Adipose tissue (tissue), 3 donors: ENCODE data around the gene SIK3. TPM values are rescaled to one million over a fixed set of nuclear protein-coding genes. Genes with fewer than 3 reads are reported as not detected.
A peak's percentile ranks its signal among the peaks of the same experiment; 100 is the strongest.
"Not testable (repeated sequence)": the region's sequence is repeated elsewhere in the genome, so short reads cannot be mapped to it uniquely, and the experiment has no call there.

Experiments
- H3K27ac ChIP-seq: one replicate; pipeline ENCODE4 v1.5.1; 2013; ENCODE audit warnings: low read depth, low read length
- WGBS, 3 donors: extraction: QIAGEN DNeasy Blood & Tissue Kit; methylation state at CpG; one replicate each; pipeline ENCODE4 v1.1.7; 2013; 5-methylcytosine and 5-hydroxymethylcytosine counted together
- polyA plus RNA-seq, 3 donors: library from polyadenylated mRNA; stranded (reverse); fragments of 200-250 nt; gene quantifications; one replicate each; pipeline ENCODE4 v1.2.3, GENCODE V29; 2013
- donor health status: healthy with polysubstance abuse.
- donor health status: Bipolar disorder and iron deficiency.
- donor health status: healthy.

The SIK3 gene
- polyA plus RNA-seq, 3 donors, result 8.5 to 13.8 (median 11.2) TPM

GRCh38 chr11:117112939-117113338 is 14.7 kb upstream of the SIK3 start:
- WGBS, 3 donors, result 76 to 81% (median 77%) methylated on average over 1 of the region's 1 CpG

GRCh38 chr11:117112497-117112896 is 14.3 kb upstream of the SIK3 start:
- 37 to 77% (median 40%) methylated on average over 3 of the region's 3 CpGs for WGBS, 3 donors
- H3K27ac ChIP-seq, result not testable (repeated sequence)

More at GRCh38 chr11:117112939-117113338, 14.7 kb upstream of the SIK3 start:
- H3K27ac ChIP-seq, result not testable (repeated sequence)

DNA sequence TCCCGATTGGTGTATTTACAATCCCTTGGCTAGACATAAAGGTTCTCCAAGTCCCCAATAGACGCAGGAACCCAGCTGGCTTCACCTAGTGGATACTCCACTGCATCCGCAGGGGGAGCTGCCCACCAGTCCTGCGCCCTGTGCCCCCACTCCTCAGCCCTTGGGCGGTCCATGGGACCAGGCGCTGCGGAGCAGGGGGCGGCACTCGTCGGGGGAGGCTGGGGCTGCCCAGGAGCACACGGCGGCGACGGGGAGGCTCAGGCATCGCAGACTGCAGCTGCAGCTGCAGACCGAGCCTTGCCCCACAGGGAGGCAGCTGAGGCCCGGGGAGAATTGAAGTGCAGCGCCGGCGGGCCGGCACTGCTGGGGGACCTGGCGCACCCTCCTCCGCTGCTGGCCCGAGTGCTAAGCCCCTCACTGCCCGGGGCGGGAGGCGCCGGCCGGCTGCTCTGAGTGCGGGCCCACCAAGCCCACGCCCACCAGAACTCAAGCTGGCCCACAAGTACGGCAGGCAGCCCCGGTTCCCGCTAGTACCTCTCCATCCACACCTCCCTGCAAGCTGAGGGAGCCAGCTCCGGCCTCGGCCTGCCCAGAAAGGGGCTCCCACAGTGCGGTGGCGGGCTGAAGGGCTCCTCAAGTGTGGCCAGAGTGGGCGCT is 12.2 kb upstream of the SIK3 start:
- 94 to 96% (median 95%) methylated on average over 29 to 39 of the region's 39 CpGs for WGBS, 3 donors
- H3K27ac ChIP-seq, result no peak overlapping the region

- WGBS, 3 donors, result 56 to 67% (median 66%) methylated on average over 5 of the region's 5 CpGs
These were observed 9.7 kb upstream of the SIK3 start for GRCh38 chr11:117107701-117108590.

GRCh38 chr11:117100556-117100955 is 2.3 kb upstream of the SIK3 start:
- 89 to 90% (median 90%) methylated on average over 3 of the region's 3 CpGs for WGBS, 3 donors
- no peak overlapping the region for H3K27ac ChIP-seq

More at GRCh38 chr11:117107701-117108590, 9.7 kb upstream of the SIK3 start:
- no peak overlapping the region for H3K27ac ChIP-seq

DNA sequence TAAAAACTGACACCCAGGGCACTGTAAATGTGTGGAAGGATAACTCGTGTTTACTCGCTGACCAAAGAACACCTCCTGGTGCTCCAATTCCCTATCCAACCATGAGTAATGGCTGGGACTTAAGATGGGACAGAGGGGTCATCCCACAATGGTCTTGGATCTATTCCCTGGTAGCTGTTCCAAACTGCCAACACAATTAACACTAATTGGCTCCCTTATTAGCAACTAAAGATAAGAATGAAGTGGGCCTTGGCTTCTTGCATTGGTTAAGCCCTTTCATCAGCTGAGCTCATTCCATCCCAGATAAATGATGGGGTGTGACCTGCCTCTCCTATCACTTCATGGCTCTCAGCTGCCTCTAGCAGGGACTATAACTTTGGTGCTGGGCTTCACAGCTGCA is 1.5 kb upstream of the SIK3 start:
- 60 to 82% (median 75%) methylated on average over 2 of the region's 2 CpGs for WGBS, 3 donors
- no peak overlapping the region for H3K27ac ChIP-seq

DNA sequence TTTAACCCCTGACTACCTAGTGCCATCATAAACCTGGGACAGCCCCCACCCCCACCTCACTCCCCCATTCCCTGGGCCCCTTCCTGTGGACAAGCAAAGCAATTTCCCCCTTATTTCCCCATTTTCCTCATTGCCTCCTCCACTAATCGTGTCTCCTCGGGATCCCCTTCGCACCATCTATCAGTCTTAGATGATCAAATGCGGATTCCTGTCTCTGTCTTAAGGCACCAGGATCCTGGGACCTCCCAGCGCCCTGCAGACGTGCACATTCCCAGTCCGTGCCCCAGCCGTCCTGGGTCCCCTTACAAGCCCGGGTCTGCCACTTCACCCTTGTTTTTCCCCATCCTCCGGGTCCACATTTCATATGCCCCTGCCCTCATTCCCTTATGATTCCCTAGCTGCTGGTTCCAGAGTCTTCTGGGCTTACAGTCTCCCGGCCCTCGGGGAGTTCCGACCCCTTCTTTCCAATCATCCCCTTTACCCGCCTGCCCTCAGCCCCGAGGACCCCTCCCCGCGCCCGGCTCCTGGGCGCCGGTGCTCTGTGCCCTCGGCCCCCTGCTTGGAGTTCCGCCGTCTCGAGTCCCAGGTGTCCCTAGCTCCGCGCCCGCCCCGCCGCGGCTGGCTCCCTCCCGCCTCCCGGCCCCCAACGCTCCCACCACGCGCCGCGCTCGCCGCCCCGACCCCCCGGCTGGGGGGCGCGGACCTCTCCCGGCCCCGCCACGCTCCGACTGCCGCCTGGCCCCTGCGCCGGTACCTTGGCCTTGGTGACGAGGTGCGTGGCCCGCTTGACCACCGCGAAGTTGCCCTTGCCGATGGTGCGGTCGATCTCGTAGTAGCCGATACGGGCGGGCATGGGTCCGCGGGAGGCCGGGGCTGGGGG is 599 bp downstream of the SIK3 start:
- H3K27ac ChIP-seq, result peak overlapping the region; percentile 80
- 1 to 2% (median 1%) methylated on average over 44 to 65 of the region's 65 CpGs for WGBS, 3 donors

DNA sequence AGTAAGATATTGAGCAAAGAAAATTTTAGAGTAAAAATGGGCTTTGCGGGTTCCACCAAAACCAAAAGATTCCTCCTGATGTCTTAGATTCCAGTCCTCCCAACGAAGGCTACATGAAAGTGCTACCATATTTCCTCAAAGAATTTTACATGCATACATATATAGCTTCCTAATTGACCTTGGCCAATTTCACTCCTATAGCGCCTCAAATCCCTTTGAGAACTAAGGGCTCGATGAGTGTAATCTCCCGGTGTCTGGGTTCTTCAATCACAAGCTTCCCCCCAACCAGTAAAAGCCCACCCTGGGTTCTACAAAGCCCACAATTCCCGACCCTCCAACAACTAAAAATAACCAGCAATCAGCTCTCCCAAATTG is 1.2 kb downstream of the SIK3 start:
- 41 to 45% (median 44%) methylated on average over 6 of the region's 6 CpGs for WGBS, 3 donors
- no peak overlapping the region for H3K27ac ChIP-seq

- no peak overlapping the region for H3K27ac ChIP-seq
- 39 to 43% (median 39%) methylated on average over 6 of the region's 6 CpGs for WGBS, 3 donors
These were observed 1.8 kb downstream of the SIK3 start for GRCh38 chr11:117096201-117096991.

DNA sequence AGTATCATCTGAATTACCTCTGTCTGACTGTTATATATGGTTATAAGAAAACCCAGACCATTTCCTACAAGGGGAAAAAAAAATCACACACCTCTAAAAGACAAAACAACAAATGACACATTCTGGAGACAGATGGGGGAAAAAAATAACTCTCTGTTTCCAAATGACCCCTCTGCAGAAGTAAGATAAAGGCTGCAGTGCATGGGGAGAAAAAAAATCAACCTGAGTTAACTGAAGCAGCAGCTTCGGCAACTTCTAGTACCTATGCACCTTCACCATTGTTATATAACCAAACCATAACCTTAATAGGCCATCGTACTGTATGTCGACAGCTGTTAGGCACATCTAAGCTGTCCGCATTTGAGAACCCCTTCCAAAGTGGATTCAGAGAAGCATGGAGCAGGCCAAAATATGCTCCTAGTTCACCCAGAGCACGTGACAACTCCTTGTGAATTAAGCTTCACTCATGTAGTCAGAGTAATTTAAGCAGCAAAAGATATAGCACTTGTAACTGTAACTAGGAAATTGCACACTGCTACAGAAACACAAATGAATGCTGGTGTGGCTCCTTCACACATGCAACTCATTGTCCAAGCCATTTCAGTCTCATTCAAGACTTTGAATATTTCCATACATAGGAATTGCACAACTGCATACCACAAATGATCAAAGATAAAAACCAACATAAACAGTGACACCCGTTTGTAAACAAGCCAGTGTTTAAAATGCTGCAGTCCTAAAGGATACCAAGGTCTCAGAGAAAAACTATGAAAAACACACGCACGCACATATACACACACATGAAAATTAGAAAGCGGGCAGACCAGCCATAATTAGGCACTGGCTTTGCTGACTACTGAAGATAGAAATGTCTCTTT is 2.7 kb downstream of the SIK3 start:
- no peak overlapping the region for H3K27ac ChIP-seq
- WGBS, 3 donors, result 30 to 56% (median 54%) methylated on average over 9 of the region's 9 CpGs

DNA sequence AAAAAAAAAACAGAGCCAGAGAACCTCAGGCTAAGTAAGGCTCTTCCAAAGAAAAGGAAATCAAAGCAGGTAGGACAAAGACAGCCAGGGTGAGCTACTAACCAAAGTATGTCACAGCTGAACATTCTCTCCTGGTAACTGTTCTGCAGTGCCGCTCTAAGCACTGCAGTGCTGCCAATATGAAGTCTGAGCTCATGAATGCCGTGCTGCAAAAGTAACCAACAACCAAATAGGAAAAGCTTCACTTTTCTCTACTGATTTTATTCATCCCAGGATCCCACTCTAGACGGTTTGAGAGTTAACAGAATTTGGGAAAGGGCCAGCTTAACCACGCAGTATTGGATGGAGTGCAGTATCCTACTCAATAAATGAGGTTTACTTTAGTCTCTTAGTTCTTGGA is 3.5 kb downstream of the SIK3 start:
- no peak overlapping the region for H3K27ac ChIP-seq

DNA sequence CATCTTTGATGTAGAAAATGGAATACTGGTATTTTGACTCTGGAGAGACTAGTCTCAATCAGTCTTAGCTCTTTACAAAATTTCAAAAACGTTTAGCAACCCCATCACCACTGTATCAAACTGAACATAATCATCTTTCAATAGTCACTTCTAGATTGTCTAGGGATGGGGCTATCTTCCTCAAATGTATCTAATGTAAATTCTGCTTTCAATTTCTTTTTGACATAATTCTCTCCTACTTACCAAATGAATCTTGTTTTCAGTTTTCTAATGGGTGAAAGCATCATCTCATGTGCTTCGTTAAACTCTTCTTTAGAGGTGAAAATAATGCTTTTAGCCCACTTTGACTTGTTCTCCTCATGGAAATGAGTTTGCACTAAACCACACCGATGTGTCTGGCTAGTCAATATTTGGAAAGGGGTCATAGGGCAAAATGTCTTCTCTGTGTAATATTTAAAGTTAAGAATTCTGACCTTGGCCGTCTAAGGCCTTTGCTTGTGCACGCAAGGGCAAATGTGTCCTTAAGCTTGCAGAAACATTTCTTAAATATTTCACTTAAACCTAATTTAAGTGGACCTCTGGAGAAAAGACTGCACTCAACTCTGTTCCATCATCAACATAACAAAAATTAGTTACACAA is 5.2 kb downstream of the SIK3 start:
- H3K27ac ChIP-seq, result no peak overlapping the region
- WGBS, 3 donors, result 25 to 60% (median 55%) methylated on average over 5 of the region's 5 CpGs

More for the DNA sequence above, 3.5 kb downstream of the SIK3 start:
- 16 to 37% (median 28%) methylated on average over 4 of the region's 4 CpGs for WGBS, 3 donors

DNA sequence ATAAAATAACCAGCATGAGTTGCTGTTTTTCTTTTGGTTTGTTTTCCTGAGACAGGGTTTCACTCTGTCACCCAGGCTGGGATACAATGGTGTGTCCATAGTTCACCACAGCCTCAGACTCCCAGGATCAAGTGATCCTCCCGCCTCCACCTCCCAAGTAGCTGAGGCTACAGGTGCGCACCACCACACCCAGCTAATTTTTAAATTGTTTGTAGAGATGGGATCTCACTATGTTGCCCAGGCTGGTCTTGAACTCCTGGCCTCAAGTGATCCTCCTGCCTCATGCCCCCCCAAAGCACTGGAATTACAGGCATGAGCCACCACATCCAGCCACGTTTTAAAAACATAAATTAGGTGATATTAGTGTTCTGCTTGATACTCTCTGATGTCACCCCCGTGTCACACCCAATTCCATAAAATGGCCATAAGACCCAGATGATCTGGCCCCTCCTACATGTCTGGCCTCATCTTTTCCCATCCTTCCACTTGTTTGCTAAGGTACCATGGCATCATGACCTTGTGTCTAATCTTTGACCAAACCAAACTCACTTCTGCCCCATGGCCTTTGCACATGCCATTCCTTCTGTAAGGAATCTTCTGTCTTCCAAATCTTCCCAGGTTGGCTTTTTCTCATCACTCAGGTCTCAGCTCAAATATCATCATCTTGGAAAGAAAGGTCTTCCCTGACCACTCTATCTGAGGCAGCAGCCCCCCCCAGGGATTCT is 6.3 kb downstream of the SIK3 start:
- no peak overlapping the region for H3K27ac ChIP-seq
- 96 to 97% (median 97%) methylated on average over 4 of the region's 4 CpGs for WGBS, 3 donors

DNA sequence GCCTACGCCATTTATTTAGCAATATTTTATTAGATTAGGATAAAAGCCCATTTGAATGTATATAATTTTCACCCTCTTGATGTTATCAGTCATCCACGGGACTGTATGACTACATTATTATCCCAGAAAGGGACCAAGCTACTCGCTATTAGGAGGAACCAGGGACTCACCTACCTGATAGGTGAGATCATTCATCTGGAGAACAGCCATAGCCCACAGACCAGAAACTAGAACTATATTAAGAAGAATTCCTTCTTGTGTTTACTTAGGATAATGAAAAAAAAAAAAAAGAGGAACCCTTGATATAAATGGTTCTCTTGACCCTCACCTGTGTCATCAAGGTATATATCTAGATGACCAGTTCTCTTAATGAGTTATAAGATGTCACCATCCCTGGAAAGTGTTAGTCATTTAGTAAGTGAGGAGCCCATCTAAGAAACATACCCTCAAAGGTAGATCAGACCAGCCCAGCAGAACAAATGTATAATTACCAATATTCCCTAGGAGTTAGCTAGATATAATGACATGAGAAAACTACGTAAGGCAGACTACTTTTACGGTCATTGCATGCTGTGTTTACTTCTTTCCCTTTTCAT is 8.0 kb downstream of the SIK3 start:
- no peak overlapping the region for H3K27ac ChIP-seq
- WGBS, 3 donors, result 53 to 96% (median 91%) methylated on average over 5 of the region's 5 CpGs

DNA sequence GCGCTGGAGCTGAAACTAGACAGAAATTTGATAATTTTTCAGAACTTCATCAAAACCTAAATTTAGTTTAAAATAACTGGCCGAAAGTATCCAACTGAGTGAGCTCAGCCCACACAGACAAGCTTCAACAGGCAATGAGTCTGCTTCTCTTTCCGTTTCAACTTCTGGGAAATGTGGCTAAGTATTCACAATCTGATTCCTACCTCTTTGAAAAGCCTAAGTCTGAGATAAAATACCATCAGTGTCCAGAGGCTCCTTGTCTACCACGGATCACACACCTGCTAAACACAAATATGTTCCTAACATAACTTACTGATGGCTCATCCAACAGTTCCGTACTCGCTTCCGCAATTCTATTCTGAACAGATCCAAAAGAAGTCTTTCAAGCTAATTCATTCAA is 8.5 kb downstream of the SIK3 start:
- WGBS, 3 donors, result 75 to 93% (median 80%) methylated on average over 7 of the region's 7 CpGs
- no peak overlapping the region for H3K27ac ChIP-seq

DNA sequence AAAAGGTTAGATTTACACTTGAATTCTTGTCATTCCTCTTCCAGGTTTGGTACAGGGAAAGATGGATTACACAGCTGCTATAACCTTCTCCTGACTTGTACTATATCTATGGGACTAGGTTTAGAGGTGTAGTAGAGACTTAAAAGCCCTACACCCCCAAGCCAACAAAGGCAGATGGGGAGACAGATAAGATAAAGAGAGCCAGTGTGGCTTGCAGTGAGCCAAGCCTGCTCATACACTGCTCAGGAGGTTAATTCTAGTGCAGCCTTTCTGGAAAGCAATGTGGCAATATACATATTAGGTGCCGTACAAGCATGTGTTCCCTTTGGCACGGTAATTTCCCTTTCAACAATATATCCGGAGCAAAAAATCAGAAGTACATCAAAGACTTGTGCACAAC is 10.8 kb downstream of the SIK3 start:
- 58 to 86% (median 59%) methylated on average over 3 of the region's 3 CpGs for WGBS, 3 donors
- no peak overlapping the region for H3K27ac ChIP-seq
